ENCODE data around the gene HTN3.
"Not testable (repeated sequence)": the region's sequence is repeated elsewhere in the genome, so short reads cannot be mapped to it uniquely, and the experiment has no call there.

Gene HTN3

GRCh38 chr4:70028159-70028558 lies at the start of gene HTN3:
Gene HTN3 (plus strand): TSS chr4:70028459. CDS start chr4:70030741, 2,282 bp downstream.
- not testable (repeated sequence) for DNase-seq (ENCODE audit: low read depth)

GRCh38 chr4:69984030-69984443 lies 44.2 kb upstream of the HTN3 start:
- no peak for DNase-seq (ENCODE audit: low read depth)

- no peak for DNase-seq (ENCODE audit: low read depth)
Measured at GRCh38 chr4:69986663-69987062, 41.6 kb upstream of the HTN3 start.

- DNase-seq (ENCODE audit: low read depth), result no peak
Measured at GRCh38 chr4:69991016-69991415, 37.2 kb upstream of the HTN3 start.

- no peak for DNase-seq (ENCODE audit: low read depth)
Measured at GRCh38 chr4:69994782-69995181, 33.5 kb upstream of the HTN3 start.

GRCh38 chr4:69995526-69996016 lies 32.7 kb upstream of the HTN3 start, which contains the start of gene STATH:
Gene STATH (plus strand): TSS chr4:69995966. CDS start chr4:69998438, 2,472 bp downstream.
- DNase-seq (ENCODE audit: low read depth), result no peak

- DNase-seq (ENCODE audit: low read depth), result no peak
Measured at GRCh38 chr4:69999420-69999819, 28.8 kb upstream of the HTN3 start.

- no peak for DNase-seq (ENCODE audit: low read depth)
Measured at GRCh38 chr4:70000711-70001110, 27.5 kb upstream of the HTN3 start.

- DNase-seq (ENCODE audit: low read depth), result no peak
Measured at GRCh38 chr4:70002507-70002906, 25.8 kb upstream of the HTN3 start.

GRCh38 chr4:70008771-70009170 lies 19.5 kb upstream of the HTN3 start:
- no peak for DNase-seq (ENCODE audit: low read depth)

- not testable (repeated sequence) for DNase-seq (ENCODE audit: low read depth)
Measured at GRCh38 chr4:70019006-70019405, 9.3 kb upstream of the HTN3 start.

- DNase-seq (ENCODE audit: low read depth), result no peak
Measured at GRCh38 chr4:70023218-70023617, 5.0 kb upstream of the HTN3 start.

GRCh38 chr4:70027011-70027410 lies 1.2 kb upstream of the HTN3 start:
- DNase-seq (ENCODE audit: low read depth), result no peak

- not testable (repeated sequence) for DNase-seq (ENCODE audit: low read depth)
Measured at GRCh38 chr4:70037559-70037958, 9.3 kb downstream of the HTN3 start.

GRCh38 chr4:70039928-70040327 lies 11.7 kb downstream of the HTN3 start:
- not testable (repeated sequence) for DNase-seq (ENCODE audit: low read depth)

GRCh38 chr4:70041652-70042286 lies 13.5 kb downstream of the HTN3 start:
- no peak for DNase-seq (ENCODE audit: low read depth)

- DNase-seq (ENCODE audit: low read depth), result not testable (repeated sequence)
Measured at GRCh38 chr4:70050138-70050537, 21.9 kb downstream of the HTN3 start, which contains the start of gene HTN1. Gene HTN1 (plus strand): TSS chr4:70050438. CDS start chr4:70053077, 2,639 bp downstream.

- DNase-seq (ENCODE audit: low read depth), result not testable (repeated sequence)
Measured at GRCh38 chr4:70056534-70056933, 28.3 kb downstream of the HTN3 start.

- DNase-seq (ENCODE audit: low read depth), result no peak
Measured at GRCh38 chr4:70057651-70058050, 29.4 kb downstream of the HTN3 start.

- DNase-seq (ENCODE audit: low read depth), result no peak
Measured at GRCh38 chr4:70059149-70059548, 30.9 kb downstream of the HTN3 start.

GRCh38 chr4:70062000-70062399 lies 33.7 kb downstream of the HTN3 start:
- no peak for DNase-seq (ENCODE audit: low read depth)

GRCh38 chr4:70080205-70080604 lies 51.9 kb downstream of the HTN3 start:
- no peak for DNase-seq (ENCODE audit: low read depth)
